Fibroblast of skin of left biceps (primary cell): Measurements from ENCODE around the gene NR2F2.

Experiments
- DNase-seq, 2 experiments: peaks; one replicate each; pipeline ENCODE4 v3.0.0-alpha.2; 2013; ENCODE audit warnings: low read depth in 2 of 2

NR2F2 gene

DNA sequence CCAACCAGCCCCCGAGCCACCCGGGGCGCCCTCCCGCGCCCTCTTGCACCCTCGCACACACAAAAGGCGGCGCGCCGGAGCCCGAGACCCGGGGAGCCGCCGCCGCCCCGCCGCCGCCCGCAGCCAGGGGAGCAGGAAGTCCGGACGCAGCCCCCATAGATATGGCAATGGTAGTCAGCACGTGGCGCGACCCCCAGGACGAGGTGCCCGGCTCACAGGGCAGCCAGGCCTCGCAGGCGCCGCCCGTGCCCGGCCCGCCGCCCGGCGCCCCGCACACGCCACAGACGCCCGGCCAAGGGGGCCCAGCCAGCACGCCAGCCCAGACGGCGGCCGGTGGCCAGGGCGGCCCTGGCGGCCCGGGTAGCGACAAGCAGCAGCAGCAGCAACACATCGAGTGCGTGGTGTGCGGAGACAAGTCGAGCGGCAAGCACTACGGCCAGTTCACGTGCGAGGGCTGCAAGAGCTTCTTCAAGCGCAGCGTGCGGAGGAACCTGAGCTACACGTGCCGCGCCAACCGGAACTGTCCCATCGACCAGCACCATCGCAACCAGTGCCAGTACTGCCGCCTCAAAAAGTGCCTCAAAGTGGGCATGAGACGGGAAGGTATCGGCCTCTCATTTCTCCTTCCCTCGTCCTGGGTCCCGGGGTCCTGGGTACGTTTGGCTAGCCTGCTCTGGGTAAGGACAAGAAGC is 1.6 kb downstream of the NR2F2 start:
- DNase-seq, result no peak

DNA sequence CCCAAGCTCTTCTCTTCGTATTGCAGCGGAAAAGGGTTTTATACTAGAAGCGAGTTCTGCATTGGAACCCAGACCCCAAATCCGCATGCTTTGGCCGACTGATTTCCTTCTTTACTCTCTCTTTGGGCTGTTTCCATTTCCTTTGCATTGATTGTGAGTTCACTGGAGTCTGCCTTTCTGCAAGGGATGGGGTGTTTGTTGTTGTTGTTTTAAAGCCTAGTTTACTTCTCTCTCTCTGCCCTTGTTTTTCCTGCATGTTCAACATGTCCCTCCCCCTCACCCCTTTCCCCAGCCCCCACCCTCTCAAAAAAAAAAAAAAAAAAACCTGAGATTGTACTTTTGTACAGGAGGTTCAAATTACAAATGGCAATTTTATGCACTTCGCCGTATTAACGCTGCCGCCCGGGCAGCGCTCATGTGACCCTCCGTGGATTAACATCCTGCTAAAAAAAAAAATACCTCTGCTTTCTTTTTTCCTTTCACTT is 2.2 kb downstream of the NR2F2 start:
- no peak for DNase-seq

DNA sequence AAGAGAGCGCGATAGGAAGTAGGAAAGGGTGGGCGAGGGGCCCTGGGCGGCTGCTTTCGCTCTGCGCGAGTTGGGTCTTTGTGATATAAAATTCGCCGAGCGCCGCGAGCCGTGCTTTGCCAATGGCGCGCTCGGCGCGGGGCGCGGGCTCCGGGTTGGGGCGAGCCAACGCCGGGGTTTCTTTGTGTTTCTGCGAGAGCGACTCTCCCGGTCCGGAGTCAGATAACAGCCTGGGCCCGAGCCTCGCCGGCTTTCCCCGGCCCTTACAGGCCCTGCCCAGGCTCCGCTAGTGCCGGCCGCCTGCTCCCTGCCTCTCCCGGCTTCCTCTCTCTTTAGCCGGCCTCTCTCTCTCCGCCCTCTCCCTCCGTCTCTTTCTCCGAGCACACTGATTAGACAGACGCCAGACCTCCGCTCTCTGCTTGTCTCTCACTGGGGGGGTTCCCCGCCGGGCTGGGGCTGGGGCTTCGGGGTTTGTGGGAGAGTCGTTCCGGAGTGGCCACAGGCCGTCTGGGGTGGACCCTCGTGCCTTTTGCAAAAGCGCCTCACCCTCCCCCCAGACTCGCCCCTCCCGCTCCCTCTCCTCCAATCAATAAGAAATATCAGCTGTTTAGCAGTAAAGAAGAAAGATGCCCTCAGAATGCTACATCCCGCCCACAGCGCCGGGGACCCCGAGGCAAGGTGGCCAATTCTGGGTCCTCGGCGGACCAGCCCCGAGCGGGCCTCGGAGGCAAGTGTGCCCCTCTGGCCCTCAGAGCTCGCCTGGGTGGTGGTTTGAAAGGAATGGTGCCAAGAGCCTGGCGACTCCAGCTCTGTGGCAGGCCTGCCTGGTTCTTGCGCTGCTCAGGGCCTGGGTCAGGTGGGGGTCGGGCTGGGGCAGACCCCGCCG is 2.9 kb downstream of the NR2F2 start:
- no peak for DNase-seq

DNA sequence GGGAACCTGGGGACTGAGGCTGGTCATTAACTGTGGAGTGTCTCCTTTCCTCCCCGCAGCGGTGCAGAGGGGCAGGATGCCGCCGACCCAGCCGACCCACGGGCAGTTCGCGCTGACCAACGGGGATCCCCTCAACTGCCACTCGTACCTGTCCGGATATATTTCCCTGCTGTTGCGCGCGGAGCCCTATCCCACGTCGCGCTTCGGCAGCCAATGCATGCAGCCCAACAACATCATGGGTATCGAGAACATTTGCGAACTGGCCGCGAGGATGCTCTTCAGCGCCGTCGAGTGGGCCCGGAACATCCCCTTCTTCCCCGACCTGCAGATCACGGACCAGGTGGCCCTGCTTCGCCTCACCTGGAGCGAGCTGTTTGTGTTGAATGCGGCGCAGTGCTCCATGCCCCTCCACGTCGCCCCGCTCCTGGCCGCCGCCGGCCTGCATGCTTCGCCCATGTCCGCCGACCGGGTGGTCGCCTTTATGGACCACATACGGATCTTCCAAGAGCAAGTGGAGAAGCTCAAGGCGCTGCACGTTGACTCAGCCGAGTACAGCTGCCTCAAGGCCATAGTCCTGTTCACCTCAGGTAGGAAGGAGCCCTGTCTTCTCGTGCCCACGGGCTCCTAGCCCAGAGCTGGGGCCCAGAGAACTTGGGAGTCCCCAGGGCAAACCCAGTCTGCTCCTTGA is 3.7 kb downstream of the NR2F2 start:
- no peak for DNase-seq

GRCh38 chr15:96334705-96335410 is 4.4 kb downstream of the NR2F2 start:
- no peak for DNase-seq

GRCh38 chr15:96335411-96336024 is 5.0 kb downstream of the NR2F2 start:
- no peak for DNase-seq

- DNase-seq, result no peak
These were observed 5.7 kb downstream of the NR2F2 start for GRCh38 chr15:96336108-96336595.

DNA sequence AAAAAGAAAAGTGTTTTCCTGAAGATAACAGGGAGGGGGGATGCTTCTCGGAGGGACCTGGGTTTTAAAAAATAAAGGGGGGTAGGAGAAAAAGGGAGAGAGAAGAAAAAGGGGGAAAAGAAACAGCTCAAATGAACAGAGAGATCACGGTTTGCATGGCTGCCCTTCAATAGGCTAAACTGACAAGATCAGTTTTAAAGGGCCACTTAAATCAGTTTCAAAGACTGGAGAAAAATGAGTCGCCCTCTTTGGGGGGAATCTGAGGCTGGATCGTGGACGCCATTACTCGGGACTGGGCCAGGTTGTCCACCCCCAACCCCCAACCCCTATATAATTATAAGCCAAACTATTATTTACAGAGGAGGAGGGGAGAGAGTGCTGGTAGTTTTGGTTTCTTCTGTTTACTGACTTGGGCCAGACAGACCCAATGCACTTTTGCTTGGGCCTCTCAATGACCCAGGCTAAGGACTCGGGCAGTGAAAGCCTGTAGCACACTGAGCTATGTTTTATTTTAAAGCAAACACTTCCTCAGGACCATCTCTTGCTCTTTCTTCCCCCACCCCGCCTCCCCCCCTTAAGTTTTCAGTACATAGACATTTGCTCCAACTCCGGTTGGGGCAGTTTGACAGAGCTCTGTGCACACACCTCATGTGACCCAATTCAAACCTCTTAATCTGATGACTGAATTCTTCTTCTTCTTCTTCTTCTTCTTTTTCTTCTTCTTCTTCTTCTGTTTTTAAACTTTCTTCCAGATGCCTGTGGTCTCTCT is 6.3 kb downstream of the NR2F2 start:
- DNase-seq, result no peak

DNA sequence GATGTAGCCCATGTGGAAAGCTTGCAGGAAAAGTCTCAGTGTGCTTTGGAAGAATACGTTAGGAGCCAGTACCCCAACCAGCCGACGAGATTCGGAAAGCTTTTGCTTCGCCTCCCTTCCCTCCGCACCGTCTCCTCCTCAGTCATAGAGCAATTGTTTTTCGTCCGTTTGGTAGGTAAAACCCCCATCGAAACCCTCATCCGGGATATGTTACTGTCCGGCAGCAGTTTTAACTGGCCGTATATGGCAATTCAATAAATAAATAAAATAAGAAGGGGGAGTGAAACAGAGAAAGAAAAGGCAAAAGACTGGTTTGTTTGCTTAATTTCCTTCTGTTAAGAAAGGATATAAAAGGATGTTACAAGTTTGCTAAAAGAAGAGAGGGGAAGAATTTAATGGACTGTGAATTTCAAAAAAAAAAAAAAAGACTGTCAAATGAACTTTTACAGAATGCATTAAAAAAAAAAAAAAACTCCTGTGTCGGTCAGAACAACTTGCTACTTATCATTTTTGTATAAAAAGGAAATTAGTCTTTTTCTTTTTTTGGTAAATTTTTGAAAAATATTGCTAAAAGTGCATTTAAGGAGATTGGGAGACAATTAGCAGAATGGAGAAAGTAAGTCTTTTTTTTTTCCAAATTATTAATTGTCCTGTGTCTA is 7.0 kb downstream of the NR2F2 start:
- DNase-seq, result no peak

GRCh38 chr15:96338074-96338765 is 7.7 kb downstream of the NR2F2 start:
- DNase-seq, result no peak

DNA sequence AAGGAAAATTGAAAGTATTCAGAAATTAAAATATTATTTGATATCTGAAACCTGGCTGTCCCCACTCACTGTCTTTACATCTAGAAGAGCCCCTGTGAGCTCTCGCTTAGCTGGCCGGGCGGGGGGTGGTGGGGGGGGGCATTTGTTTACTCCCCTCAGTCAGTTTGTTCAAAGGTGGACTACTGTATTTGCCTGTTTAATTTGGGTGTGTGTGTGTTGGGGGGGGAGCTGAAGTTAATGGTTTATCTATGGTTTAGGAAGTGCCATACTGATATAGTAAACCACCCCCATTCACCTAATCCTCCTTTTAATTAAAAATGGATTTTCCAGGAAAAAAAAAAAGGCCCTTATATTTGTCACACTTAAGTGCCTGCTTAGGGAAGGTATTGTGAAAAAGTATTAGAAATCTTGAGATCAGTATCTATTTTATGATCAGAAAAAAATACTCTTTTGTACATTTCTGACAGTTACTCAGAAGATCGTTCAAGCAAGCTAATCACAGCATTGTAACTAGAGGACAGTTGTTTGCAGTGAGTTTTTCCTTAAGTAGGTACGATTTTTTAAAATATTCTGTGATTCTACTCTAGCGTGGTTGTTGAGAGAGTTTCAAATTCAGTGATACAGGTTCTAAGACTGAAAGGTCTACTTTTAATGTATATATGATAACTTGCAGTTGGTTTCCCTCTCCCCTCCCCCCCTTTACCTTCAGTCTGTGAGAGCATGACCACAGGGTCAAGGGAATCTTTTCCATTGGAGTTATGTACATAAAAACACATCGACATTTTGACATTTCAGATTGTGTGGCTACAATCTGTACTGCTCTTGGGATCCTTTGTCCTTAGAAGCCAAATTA is 8.5 kb downstream of the NR2F2 start:
- no peak for DNase-seq

DNA sequence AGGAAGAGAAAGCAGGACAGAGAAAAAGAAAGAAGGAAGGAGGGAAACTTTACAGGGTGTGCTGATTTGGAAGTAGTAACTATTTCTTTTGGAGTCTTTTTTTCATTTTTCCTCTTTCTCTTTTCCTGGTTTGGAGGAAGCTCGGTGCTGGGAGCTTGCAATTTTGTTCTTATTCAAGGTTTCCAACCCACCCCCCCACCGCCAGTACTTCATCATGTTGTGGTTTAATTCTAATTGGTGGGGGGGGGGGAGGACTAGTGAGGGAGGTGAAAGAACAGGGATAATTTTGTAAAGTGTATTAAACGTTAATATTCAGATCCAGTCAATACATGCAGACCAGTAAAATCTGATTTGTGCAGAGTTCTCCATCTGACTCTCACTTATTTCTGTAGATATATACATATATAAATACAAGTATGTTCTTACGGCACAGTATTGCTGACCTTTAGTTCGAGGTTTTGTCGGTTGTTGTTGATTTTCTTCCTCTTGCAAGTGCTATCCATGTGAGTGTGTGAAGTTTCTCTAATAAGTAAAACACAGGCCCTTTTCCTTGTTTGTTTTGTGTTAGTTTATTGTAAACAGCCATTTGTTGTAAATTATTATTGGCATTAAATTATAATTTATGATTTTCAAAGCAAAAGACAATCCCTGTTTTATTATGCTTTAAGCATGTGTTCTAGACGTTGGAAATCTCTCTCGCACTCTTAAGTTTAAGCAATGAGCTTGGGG is 9.3 kb downstream of the NR2F2 start:
- no peak for DNase-seq

DNA sequence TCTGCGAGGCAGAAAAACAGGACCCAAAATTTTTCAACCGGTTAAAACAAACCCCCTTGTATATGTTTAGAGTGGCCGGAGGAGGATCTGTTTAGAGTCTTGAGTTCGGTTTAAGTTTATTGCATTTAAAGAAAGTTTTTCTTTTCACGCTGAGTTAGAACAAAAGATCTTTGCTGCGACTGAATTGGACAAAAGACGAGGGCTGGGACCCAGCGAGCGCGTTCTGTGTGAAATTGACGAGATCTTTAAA is 9.8 kb downstream of the NR2F2 start:
- DNase-seq, result no peak

DNA sequence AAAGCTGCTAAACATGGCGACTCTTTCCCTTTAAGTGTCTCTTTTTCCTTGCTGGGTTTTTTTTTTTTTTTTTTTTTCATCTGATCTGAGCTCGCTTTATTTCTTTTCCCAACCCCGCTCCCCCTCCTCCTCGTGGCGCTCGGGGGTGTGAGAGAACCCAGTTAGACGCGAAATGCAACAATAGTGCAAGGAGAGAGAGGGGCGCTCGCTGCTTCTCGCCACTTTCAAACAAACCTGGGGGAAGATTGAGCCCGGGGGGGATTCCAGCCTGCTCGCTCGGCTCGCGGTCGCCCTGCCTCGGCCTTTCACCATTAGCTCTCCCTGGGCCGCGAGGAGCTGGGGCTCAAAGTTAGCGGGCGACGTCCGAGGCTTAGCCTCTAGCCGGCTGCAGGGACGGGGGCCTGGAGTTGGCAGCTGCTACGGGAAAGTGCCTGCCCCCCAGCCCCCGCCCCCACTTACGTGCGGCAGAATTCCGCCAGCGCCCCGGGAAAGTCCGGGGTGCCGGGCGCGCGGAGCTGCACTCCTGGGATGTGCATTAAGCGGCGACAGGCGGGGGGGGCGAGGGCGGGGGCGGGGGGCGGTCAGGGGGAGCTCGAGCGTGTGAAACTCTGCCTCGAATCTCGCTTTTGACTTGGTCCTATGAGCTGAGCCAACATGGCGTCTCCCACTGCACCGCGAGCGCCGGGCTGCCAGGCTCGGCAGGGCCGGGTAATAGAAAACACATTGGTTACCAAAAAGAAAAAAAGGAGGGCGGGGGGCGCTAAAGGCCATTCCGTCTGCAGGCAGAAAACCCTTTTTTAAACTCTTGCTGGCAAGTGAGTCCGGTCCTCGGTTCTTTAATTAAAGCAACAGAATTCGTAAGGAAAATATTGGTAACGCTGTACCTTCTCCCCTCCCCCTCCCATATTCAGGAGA is 10.4 kb downstream of the NR2F2 start:
- DNase-seq, result no peak

DNA sequence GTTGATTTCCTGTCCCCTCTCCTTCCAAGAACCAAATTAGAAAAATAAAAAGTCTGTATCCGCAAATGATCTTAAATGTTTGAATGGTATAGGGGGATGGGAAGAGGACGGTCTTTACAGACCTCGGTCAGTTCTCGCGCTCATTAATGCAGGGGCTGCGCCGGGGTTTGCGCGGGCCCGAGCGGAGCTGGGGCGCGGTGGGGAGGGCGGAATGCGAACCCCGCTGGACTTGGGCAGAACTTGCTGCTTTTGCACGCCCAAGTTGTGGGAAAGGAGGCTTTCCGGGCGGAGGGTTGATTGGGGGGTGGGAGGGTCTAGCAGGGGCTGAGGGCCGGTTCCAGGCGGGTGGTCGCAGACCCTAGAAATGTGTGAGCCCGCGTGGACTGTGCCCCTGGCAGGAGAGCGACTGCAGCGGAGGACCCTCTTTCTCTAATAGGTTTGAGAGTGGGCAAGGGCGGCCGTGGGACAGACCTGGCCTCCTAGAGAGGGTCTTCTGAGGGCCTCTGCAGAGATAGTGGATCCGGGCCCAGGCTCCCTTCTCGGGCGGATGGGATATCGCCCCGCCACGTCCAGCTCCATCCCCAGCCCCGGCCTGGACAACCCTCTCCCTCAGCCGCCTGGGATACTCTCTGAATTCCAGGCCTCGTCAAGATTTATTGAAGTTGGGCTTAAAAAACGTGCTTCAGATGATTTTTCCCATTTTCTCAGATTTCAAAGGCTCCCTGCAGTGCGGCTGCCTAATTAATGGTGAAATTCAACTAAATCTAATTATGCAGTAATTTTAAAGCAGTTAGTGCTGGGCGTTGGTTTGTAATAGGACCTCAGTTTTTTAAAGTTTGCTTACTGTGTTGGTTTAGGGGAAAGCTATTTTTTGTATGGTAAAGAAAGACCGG is 11.3 kb downstream of the NR2F2 start:
- DNase-seq, result no peak
